HepG2 (cell line): ENCODE results near the gene CMIP. TPM values are rescaled to one million over a fixed set of nuclear protein-coding genes. Genes with fewer than 3 reads are reported as not detected.

Source experiments
- ATAC-seq: fragments of 200-7000 bp; cut with Tn5 transposase; 3 replicates; pipeline ENCODE4 v1.9.1; 2020; ENCODE audit warnings: mild to moderate bottlenecking, moderate library complexity
- BruUV-seq: library from RNA; stranded (reverse); fragments of 400-500 nt; replicated peaks from 2 replicates; lab custom pipeline; 2021; lab: Mats Ljungman, UMichigan
- CTCF ChIA-PET: fragments of 300-600 bp; formaldehyde crosslinking; extraction: SDS; loops from one replicate; lab custom pipeline; 2021; ENCODE audit warnings: low total read pairs, inconsistent platforms, low intra/inter-chr PET ratio; lab: Yijun Ruan, JAX
- POLR2A ChIA-PET: fragments of 350-600 bp; sonication (Branson Sonifier 250); formaldehyde crosslinking; loops from one replicate; lab custom pipeline; 2020; ENCODE audit warnings: antibody characterized with exemption, inconsistent platforms; lab: Yijun Ruan, JAX
- DNase-seq: peaks from one replicate; pipeline ENCODE4 v3.0.0-alpha.2; 2015; ENCODE audit warnings: low spot score
- FAIRE-seq: peaks from 3 replicates; lab custom pipeline; 2011; peaks lifted over from hg19 to GRCh38; lab: Jason Lieb, UNC
- H2AFZ ChIP-seq: one replicate; pipeline ENCODE4 v1.6.1; 2011; ENCODE audit warnings: low read length, inconsistent platforms
- H3K27ac ChIP-seq: fragments of 300-600 bp; 3 replicates; pipeline ENCODE4 v1.8.0; 2011; ENCODE audit warnings: mixed run types, mild to moderate bottlenecking, mixed read lengths, low read length, inconsistent platforms; ENCODE audit not compliant: insufficient read depth; ENCODE audit errors: extremely low read length
- H3K27me3 ChIP-seq, 2 experiments: fragments of 200-600 bp in 1 of 2; 2 replicates in 1 of 2; 3 replicates in 1 of 2; pipeline versions ENCODE4 v1.6.0 to v1.8.0; 2011; ENCODE audit warnings: low read length in 2 of 2, mild to moderate bottlenecking in 2 of 2, moderate library complexity in 2 of 2, inconsistent platforms in 1 of 2; ENCODE audit not compliant: insufficient read depth in 2 of 2, control insufficient read depth in 1 of 2
- H3K36me3 ChIP-seq, 2 experiments: fragments of 200-600 bp in 1 of 2; replicated peaks in 1 of 2; 2 replicates in 1 of 2; 3 replicates in 1 of 2; pipeline versions ENCODE4 v1.5.1 to v1.8.0; 2011; ENCODE audit warnings: low read length in 2 of 2, inconsistent platforms in 1 of 2; ENCODE audit not compliant: insufficient read depth in 2 of 2, control insufficient read depth in 1 of 2
- H3K4me1 ChIP-seq: 2 replicates; pipeline ENCODE4 v1.5.1; 2012; ENCODE audit warnings: low read length, inconsistent platforms; ENCODE audit not compliant: insufficient read depth
- H3K4me2 ChIP-seq: 2 replicates; pipeline ENCODE4 v1.6.0; 2011; ENCODE audit warnings: low read depth, low read length, inconsistent platforms
- H3K4me3 ChIP-seq, 3 experiments: fragments of 200-600 bp in 1 of 3; sonication (generic), shearing (Covaris generic) in 1 of 3; replicated peaks in 1 of 3; 2 replicates each; pipeline ENCODE4 v1.5.1; 2011 to 2016; ENCODE audit warnings: low read length in 3 of 3, inconsistent platforms in 2 of 3, low read depth in 2 of 3, mild to moderate bottlenecking in 2 of 3, control low read depth in 1 of 3, mixed read lengths in 1 of 3; ENCODE audit not compliant: insufficient read depth in 1 of 3
- H3K79me2 ChIP-seq: one replicate; pipeline ENCODE4 v1.6.1; 2011; ENCODE audit warnings: low read length, inconsistent platforms; ENCODE audit not compliant: insufficient read depth
- H3K9ac ChIP-seq: 2 replicates; pipeline ENCODE4 v1.6.0; 2011; ENCODE audit warnings: mild to moderate bottlenecking, low read depth, low read length, inconsistent platforms; ENCODE audit not compliant: insufficient read depth
- H3K9me3 ChIP-seq: 2 replicates; pipeline ENCODE4 v1.5.1; 2012; ENCODE audit warnings: mild to moderate bottlenecking, low read length
- H4K20me1 ChIP-seq: 2 replicates; pipeline ENCODE4 v1.6.0; 2011; ENCODE audit warnings: inconsistent platforms, mild to moderate bottlenecking, low read length, moderate library complexity; ENCODE audit not compliant: insufficient read depth
- ARHGAP35 ChIP-seq: sonication (generic); formaldehyde crosslinking; IDR thresholded peaks from 2 replicates; pipeline ENCODE4 v1.9.0; 2022; ENCODE audit warnings: mild to moderate bottlenecking, inconsistent platforms, moderate library complexity, missing genetic modification reagents, borderline replicate concordance
- ARNTL ChIP-seq: sonication (generic); formaldehyde crosslinking; IDR thresholded peaks from 2 replicates; pipeline ENCODE4 v1.4.0; 2020; ENCODE audit warnings: mild to moderate bottlenecking, missing genetic modification reagents
- GTF3A ChIP-seq: sonication (generic); formaldehyde crosslinking; conservative IDR thresholded peaks from 2 replicates; pipeline ENCODE4 v1.4.0; 2020; ENCODE audit warnings: mild to moderate bottlenecking, missing genetic modification reagents
- MLXIP ChIP-seq: sonication (generic); formaldehyde crosslinking; IDR thresholded peaks from 2 replicates; pipeline ENCODE4 v1.9.0; 2021; ENCODE audit warnings: missing genetic modification reagents, borderline replicate concordance
- MTF1 ChIP-seq: sonication (generic); formaldehyde crosslinking; IDR thresholded peaks from 2 replicates; pipeline ENCODE4 v1.5.0; 2020; ENCODE audit warnings: missing genetic modification reagents
- NFE2 ChIP-seq: sonication (generic); formaldehyde crosslinking; IDR thresholded peaks from 2 replicates; pipeline ENCODE4 v1.4.0; 2020; ENCODE audit warnings: missing genetic modification reagents
- SMARCC2 ChIP-seq: fragments of 450-650 bp; IDR thresholded peaks from 2 replicates; pipeline ENCODE4 v1.6.1; 2017; ENCODE audit warnings: antibody characterized with exemption, mild to moderate bottlenecking
- ZBTB46 ChIP-seq: sonication (generic); formaldehyde crosslinking; IDR thresholded peaks from 2 replicates; pipeline ENCODE4 v1.4.0; 2020; ENCODE audit warnings: mild to moderate bottlenecking, missing genetic modification reagents, borderline replicate concordance
- ZFAT ChIP-seq: sonication (generic); formaldehyde crosslinking; conservative IDR thresholded peaks from 2 replicates; pipeline ENCODE4 v1.8.1; 2023; ENCODE audit warnings: missing genetic modification reagents, inconsistent platforms
- ZFYVE20 ChIP-seq: sonication (generic); formaldehyde crosslinking; IDR thresholded peaks from 2 replicates; pipeline ENCODE4 v1.8.0; 2023; ENCODE audit warnings: low read depth, mild to moderate bottlenecking, moderate library complexity, missing genetic modification reagents, borderline replicate concordance
- ZNF546 ChIP-seq: sonication (generic); formaldehyde crosslinking; conservative IDR thresholded peaks from 2 replicates; pipeline ENCODE4 v1.8.1; 2023; ENCODE audit warnings: mild to moderate bottlenecking, missing genetic modification reagents
- ZNF879 ChIP-seq: sonication (generic); formaldehyde crosslinking; IDR thresholded peaks from 2 replicates; pipeline ENCODE4 v1.8.1; 2023; ENCODE audit warnings: missing genetic modification reagents
- WGBS: methylation state at CpG from one replicate; pipeline ENCODE4 v1.1.6; 2017; ENCODE audit warnings: low lambda C conversion rate; 5-methylcytosine and 5-hydroxymethylcytosine counted together
- in situ Hi-C: cut with HindIII; loops from 2 replicates; pipeline ENCODE4 v1.10.0; 2017; ENCODE audit warnings: low pct_unique_long_range_greater_than_20kb; ENCODE audit not compliant: extremely low pct_ligation_motif_present
- intact Hi-C: fragments of 100-400 bp; cut with micrococcal nuclease; formaldehyde crosslinking; loops from one replicate; pipeline ENCODE4 v1.10.0; 2022; ENCODE audit not compliant: unreplicated experiment
- polyA plus RNA-seq, 8 experiments: library from polyadenylated mRNA; depleted of rRNA in 3 of 8; stranded (reverse) in 7 of 8; unstranded in 1 of 8; fragments of >200 nt; fragmentation: Illumina TruSeq in 4 of 8; extraction: Trizol in 4 of 8; gene quantifications; 2 replicates each; pipeline versions ENCODE4 v1.2.1 to v1.2.3, GENCODE V29; 2011 to 2016; ENCODE audit warnings: low read depth in 4 of 8, missing spikeins in 1 of 8, mixed read lengths in 1 of 8; ENCODE audit not compliant: insufficient read depth in 1 of 8
- total RNA-seq, 5 experiments: library from RNA; depleted of rRNA; stranded (reverse); fragments of >200 nt; fragmentation: Illumina TruSeq; extraction: Trizol; gene quantifications; 2 replicates each; pipeline ENCODE4 v1.2.3, GENCODE V29; 2016; ENCODE audit warnings: low read depth in 1 of 5
- TF ChIP-seq, protein P1 (sequence below): sonication (generic); formaldehyde crosslinking; IDR thresholded peaks from 2 replicates; pipeline ENCODE4 v1.5.0; 2020; ENCODE audit warnings: missing genetic modification reagents, mild to moderate bottlenecking, borderline replicate concordance
- TF ChIP-seq, protein P2 (sequence below): sonication (generic); formaldehyde crosslinking; IDR thresholded peaks from 2 replicates; pipeline ENCODE4 v1.5.1; 2020; ENCODE audit warnings: mild to moderate bottlenecking, missing genetic modification reagents, borderline replicate concordance
- TF ChIP-seq, protein P3 (sequence below): sonication (generic); formaldehyde crosslinking; IDR thresholded peaks from 2 replicates; pipeline ENCODE4 v1.9.0; 2022; ENCODE audit warnings: missing genetic modification reagents, mild to moderate bottlenecking, borderline replicate concordance

The CMIP gene
- total and polyA plus RNA-seq, 2 of the 13 experiments (the other 11 are each of a cell fraction or from before 2014, with no cell fraction given) = 10.9 to 18.1 TPM

DNA sequence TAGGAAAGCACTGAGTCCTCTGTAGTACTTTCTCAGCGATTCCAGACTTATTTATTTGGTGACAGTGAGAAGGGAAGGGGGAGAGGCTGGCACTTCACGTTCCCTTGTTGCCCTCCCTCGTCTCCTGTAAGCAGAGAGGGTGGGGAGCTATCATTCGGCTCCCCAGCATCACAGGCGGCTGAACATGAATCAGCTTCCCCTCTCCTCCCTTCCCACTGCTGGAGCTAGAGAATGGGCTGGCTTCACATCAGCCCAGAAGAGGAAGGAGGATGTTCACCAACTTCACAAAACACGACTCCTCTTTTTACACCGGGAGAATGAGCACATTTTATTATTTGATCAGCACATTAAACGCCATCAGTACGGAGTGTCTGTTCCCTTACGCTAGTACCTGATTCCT lies 6.7 kb upstream of the CMIP start:
- Histone ChIP-seq H4K20me1 (no peaks in the 10 kb centered on the region), H3K36me3 (no peaks in the 10 kb centered on the region), H3K4me3 (no peak overlapping the region), H3K27ac (no peak overlapping the region), H3K4me1 (peaks cover 35% of the 10 kb centered on the region), H3K27me3 (peaks cover 4 to 38% of the 10 kb centered on the region in 2 experiments; a peak in 4 of 5 replicates), H3K9me3 (no peaks in the 10 kb centered on the region), H3K4me2 (no peak overlapping the region), H3K9ac (no peak overlapping the region), H2AFZ (no peak overlapping the region), H3K79me2 (no peaks in the 10 kb centered on the region)
- FAIRE-seq = no peak
- ChIA-PET POLR2A (interaction anchor here (1.0 kb wide), 1 partner anchor 9 kb away, joined by 3 read pairs; no protein-coding TSS in a partner anchor), CTCF (no interaction called here)
- intact Hi-C loops (no loop called here), in situ Hi-C loops (no loop called here)
- TF ChIP-seq, protein P1, sequence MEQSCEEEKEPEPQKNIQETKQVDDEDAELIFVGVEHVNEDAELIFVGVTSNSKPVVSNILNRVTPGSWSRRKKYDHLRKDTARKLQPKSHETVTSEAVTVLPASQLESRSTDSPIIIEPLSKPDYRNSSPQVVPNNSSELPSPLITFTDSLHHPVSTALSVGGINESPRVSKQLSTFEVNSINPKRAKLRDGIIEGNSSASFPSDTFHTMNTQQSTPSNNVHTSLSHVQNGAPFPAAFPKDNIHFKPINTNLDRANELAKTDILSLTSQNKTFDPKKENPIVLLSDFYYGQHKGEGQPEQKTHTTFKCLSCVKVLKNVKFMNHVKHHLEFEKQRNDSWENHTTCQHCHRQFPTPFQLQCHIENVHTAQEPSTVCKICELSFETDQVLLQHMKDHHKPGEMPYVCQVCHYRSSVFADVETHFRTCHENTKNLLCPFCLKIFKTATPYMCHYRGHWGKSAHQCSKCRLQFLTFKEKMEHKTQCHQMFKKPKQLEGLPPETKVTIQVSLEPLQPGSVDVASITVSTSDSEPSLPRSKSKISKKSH (CRISPR knock-in tag) = no peak
- TF ChIP-seq ARHGAP35 (CRISPR knock-in tag) (no peak), ZNF879 (CRISPR knock-in tag) (no peak), ZFYVE20 (no peak), MTF1 (CRISPR knock-in tag) (no peak), GTF3A (no peak), ZNF546 (no peak), ZBTB46 (CRISPR knock-in tag) (no peak), MLXIP (CRISPR knock-in tag) (no peak), NFE2 (CRISPR knock-in tag) (no peak), ARNTL (no peak), ZFAT (no peak), SMARCC2 (no peak)
- TF ChIP-seq, protein P2, sequence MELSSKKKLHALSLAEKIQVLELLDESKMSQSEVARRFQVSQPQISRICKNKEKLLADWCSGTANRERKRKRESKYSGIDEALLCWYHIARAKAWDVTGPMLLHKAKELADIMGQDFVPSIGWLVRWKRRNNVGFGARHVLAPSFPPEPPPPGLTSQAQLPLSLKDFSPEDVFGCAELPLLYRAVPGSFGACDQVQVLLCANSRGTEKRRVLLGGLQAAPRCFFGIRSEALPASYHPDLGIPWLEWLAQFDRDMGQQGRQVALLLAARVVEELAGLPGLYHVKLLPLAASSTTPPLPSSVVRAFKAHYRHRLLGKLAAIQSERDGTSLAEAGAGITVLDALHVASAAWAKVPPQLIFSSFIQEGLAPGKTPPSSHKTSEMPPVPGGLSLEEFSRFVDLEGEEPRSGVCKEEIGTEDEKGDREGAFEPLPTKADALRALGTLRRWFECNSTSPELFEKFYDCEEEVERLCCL (CRISPR knock-in tag) = no peak
- TF ChIP-seq, protein P3, sequence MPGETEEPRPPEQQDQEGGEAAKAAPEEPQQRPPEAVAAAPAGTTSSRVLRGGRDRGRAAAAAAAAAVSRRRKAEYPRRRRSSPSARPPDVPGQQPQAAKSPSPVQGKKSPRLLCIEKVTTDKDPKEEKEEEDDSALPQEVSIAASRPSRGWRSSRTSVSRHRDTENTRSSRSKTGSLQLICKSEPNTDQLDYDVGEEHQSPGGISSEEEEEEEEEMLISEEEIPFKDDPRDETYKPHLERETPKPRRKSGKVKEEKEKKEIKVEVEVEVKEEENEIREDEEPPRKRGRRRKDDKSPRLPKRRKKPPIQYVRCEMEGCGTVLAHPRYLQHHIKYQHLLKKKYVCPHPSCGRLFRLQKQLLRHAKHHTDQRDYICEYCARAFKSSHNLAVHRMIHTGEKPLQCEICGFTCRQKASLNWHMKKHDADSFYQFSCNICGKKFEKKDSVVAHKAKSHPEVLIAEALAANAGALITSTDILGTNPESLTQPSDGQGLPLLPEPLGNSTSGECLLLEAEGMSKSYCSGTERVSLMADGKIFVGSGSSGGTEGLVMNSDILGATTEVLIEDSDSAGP (CRISPR knock-in tag) = no peak
- no TSS peak for BruUV-seq
- ATAC-seq = no peak
- DNase-seq = no peak
- WGBS = 43% methylated on average over 10 of the region's 10 CpGs
